GM18499 (cell line): ENCODE data around the gene ZNF275.
"Not testable (repeated sequence)": the region's sequence is repeated elsewhere in the genome, so short reads cannot be mapped to it uniquely, and the experiment has no call there.

Source experiments
- ATAC-seq: cut with Tn5 transposase; IDR thresholded peaks from one replicate; pipeline ENCODE4 v1.9.1; 2021; ENCODE audit warnings: moderate number of reproducible peaks; ENCODE audit not compliant: insufficient read depth, unreplicated experiment

ZNF275 gene

DNA sequence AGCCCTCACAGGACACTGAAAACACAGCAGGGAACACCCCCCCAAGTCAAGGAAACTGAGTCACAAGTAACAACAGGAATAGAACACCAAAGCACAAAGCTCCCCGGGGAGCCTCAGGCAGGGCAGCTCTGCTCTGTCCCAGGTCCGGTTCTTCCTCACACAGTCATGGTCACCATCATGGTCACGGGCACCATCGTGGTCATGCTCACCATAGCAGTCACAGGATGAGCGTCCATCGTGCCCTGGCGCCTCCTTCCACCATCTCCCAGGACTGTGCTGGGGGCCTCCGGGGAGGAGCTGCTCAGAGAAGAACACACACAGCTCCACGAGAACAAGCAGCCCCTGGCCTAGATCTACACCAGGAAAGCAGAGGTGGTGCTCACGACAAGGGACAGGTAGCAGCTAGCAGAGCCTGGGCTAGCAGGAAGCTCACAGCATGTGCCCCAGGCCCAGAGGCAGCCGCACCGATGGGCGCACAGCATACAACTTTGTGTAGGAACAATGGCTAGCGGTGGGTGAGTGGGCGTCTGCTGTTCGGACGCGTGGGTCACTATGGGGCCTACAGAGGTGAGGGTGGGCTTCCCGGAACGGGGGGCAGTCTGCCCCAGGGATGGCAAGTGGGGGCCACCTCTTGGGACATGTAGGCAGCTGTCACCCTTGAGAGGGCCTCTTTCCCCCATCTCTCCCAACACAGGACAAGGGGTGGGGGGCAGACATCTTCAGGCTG lies 15.8 kb upstream of the ZNF275 start:
- no peak for ATAC-seq

DNA sequence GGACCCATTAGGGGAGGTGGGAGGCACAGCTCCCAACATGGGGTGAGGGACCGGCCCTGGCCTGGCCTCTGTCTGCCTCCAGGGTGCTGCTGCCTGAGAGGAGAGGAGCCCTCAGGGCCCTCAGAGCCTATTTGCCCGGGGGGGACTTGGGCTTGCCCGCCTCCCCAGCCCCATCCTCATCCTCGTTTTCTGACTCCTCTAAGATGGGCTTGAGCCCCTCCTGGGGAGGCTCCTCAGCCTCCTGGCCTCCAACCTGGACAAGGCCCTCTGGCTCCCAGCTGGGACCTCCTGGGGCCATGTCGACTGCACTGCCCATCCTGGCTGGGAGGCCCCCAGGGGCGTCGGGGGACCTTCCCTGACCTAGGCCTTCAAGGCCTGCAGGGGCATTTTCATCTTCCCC lies 15.1 kb upstream of the ZNF275 start:
- no peak for ATAC-seq

DNA sequence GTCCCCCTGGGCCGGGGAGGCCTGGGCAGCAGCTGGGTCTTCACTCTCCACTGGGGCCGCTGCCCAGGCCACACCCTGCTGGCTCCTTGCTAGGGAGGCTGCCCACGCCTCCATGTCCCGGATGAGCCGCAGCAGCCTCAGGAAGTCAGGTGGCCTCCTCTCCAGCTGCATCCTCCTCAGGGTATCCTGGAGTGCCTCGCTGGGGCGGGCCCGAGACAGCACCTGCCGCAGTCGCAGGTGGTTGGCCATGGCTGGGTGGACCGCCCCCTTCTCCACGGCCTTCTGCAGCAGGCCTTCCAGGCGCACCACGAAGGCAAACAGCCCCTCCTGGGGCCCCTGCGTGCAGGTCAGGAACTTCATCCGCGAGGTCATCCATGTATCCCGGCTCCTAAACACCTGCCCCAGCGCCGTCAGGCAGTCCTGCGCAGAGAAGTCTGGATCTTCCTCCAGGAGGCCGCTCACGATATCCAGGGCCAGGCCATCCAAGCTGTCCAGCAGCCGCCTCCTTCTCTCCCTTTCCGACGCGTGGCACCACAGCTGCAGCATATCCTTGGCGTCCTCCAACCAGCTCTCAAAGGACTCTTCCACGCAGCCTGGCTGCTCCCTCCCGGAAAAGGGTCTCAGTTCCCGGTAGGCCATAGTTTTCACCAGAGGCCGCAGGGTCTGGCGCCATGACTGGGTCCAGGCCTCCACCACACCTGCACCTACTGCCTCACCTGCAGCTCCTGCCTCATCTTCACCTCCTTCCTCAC lies 14.5 kb upstream of the ZNF275 start:
- ATAC-seq: no peak

DNA sequence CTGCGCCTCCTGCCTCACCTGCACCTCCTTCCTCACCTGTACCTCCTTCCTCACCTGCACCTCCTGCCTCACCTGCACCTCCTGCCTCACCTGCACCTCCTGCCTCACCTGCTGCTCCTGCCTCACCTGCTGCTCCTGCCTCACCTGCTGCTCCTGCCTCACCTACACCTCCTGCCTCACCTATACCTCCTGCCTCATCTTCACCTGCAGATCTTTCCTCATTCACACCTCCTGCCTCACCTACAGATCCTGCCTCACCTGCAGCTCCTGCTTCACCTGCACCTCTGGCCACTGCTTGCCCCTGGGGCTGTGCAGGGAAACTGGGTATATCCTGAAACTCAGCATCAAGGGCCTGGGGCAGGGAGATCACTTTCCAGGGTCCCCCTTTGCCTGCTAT lies 13.9 kb upstream of the ZNF275 start:
- ATAC-seq: not testable (repeated sequence)

DNA sequence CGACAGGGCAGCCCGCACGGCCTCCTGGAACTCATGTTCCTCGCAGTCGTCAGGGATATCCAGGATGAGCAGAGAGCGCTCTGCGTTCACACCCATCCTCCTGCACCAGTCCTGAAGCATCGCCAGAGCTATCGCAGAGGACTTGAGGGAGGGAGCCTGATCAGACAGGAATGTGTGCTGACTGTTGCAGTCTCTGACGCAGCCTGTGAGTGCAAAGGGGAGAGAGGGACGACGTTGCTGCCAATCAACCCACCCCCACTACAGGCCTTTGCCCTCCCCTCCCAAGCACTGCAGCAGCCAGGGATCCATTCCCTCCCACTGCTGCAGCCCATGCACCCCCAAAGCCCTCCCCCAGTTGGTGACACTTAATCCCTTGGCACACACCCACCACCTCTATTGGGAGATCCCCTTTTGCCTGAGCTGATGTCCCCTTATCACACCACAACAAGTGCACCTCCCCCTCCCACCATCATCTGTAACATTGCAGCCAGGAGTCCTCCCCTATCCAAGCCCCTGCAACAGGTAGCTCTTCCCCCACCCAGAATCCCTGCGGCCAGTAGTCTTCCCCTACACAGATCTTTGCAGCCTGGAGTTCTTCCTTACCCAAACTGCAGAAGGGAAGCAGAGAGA lies 13.3 kb upstream of the ZNF275 start:
- ATAC-seq: no peak

DNA sequence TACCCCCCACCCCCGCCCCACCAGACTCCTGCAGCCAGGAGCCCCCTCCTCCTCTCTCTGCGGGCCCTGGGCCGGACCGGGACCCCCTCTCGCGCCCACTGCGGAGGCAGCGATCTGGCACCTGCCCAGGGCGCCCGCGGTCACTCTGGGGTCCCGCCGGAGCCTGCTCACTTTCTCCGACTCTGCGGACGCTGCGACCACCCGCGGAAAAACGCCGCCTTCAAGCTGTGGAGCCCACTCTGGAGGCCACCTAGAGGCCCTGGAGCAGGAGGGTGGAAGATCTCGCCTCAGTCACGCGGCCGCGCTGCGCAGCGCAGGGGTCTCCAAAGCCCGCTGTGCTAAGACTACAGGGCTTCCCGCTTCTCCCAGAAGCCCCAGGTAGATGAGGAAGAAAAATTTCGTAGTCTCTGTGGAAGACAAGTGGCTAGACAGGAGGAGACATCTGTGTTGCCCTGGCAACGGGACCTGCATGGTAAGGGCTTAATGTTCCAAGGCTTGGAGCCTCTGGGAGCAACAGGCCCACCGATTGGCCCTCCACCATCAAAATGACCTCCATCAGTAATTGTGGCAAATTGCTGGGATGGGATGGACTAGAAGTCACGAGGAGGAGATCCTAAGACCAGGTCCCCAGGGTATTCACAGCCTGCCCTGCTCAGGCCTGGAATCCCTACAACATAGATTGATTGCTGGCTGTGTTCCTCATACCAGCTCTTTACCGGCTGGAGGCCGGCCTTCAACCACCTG lies 12.4 kb upstream of the ZNF275 start, which contains the start of gene PNMA6F:
Gene PNMA6F, minus strand, starts transcription at position 387 of the 744 bp plus-strand sequence. CDS start 1,093 bp downstream, outside the sequence.
- no peak for ATAC-seq

DNA sequence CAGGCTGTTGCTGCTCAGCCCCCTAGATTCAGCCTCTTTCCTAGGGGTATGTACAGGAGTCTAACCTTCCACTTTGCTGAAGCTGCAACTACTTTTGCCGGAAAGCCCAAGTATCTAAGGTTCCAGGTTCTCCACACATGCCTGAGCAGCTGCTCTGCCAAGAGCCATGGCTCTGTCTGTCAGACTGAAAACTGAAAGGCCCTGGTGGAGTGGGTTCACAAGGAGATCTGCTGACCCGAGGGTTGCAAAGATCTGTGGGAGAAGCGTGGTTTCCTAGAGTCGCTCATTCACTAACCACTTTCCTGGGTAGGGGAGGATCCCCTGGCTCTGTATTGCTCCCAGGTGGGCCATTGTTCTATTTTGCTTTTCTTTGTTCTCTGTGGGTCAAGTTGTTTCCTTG lies 6.4 kb upstream of the ZNF275 start:
- no peak for ATAC-seq

DNA sequence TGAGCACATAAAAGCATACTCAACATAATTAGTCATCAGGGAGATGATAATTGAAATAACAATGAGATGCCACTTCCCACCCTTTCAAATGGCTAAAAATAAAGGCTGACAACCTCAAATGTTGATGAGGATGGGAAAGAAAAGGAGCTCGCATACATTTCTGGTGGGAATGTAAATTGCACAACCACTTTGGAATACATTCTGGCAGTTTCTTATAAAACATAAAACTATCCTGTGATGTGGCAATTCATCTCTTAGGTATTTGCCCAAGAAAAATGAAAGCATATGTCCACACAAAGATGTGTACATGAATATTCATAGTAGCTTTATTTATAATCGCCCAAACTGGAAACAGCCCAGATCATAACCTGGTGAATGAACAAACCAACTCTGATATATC lies 687 bp upstream of the ZNF275 start:
- ATAC-seq: no peak

DNA sequence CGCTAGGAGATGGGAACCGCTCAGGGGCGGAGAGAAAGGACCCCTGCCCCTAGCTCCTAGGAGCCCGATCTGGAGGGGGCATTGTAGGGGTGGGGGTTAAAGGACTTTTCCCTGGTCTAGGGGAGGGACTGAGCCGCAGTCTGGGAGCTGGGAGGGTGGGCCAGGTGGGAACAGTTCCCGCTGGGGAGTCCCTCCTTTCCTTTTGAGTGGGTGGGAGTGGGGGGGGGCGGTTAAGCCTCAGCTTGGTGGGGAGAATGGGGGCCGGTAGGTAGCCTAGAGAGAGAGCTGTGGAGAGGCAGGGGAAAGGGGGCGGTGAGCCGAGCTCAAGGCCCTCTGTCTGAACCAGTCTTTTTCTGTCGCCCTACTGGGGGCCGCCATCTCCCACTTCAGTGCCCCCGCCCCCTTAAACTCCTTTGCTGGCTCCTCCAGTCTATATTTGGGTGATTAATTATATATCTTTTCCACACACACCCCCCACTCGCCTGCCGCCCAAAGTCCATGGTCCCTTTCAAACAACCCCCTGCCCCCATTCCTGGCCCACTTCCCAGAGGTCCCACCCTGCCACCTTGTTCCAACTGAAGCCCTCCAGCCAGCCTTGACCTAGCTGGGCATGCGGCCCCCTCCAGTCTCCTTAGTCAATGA lies 822 bp downstream of the ZNF275 start:
- no peak for ATAC-seq

DNA sequence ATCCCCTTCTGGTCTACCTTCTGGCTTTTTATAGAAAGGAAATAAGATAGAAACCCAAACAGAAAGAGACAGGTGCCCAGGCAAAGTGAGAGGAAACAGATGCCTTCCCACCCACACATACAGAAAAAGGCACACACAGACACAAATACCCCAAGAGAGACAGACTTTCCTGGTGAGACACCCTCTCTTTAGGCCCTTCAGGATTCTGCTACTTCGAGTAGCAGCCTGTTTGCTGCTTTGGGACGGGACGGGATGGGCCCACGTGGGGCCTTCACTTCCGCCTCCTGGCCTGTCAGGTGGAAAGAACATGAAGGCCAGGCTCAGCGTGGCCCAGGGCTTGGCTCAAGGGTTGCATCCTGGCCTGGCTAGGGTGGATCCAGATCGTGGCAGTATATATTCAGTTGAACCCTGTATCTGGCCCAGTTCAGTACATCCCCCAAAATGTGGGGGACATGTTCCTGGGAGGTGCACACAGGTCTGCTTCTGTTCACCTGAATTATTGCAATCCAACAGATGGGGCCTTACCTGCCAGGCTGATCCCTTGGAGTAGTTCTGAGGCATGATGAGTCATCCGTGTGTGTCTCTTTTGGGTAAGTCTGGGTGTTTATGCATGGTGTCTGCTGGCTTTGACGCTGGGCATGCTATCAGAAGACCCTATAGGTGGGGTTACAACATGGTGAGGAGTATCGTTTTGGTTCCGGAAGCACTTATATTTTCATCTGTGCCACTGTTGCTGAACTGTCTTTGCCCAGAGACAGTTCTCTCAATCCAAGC lies 2.4 kb downstream of the ZNF275 start:
- no peak for ATAC-seq

DNA sequence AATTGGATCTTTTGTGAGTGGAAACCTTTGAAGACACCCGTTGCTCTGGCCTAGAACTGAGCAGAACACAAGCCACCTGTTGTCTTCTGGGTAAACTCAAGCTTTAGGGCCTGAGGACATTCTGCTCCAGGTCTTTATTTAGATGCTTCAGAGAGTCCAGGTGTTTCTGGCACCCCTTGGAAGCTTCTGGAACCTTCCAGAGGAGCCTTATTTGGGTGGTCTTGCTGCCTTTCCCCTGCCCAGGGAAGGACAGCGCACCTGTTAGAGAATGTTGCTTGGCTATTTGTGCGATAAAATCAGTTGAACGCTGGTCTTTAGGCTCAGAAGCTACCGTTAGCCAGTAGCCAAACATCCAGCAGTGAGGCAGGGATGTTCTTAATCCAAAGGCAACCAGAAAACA lies 3.0 kb downstream of the ZNF275 start:
- ATAC-seq: no peak

DNA sequence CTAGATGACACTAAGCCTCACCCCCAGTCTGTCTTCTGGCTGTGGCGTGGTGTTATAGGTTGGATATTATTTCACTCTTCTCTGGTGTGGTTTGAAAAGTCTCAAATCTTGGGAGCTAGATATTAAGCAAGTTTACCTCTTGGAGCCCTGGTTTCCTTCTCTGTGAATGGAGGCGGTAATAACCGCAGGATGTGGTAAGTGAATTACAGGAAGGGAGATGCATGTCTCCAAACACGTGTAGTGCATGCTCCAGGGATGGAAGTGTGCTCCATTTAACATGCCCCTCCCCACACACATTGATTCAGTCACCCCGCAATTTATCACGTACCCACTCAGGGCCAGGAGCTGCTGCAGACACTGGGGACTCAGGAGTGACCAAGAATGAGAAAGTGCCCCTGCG lies 4.9 kb downstream of the ZNF275 start:
- no peak for ATAC-seq

DNA sequence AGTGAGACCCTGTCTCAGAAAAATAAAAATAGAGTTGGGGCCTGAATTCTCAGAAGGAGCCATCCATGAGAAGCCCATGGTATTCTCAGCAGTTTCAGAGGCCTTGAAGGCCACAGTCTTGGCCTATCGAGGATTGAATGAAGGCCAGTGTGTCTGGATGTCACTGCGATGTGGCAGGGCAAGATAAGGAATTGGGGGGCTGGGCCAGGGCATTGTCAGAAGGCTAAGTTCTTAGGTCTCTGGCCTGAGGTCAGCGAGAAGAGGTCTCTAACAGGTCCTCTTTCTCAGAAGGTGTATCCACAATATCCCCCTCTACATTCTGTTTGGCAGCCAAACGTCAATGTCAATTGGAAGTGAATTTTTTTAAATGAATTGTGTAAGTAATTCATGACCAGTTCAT lies 5.7 kb downstream of the ZNF275 start:
- no peak for ATAC-seq

DNA sequence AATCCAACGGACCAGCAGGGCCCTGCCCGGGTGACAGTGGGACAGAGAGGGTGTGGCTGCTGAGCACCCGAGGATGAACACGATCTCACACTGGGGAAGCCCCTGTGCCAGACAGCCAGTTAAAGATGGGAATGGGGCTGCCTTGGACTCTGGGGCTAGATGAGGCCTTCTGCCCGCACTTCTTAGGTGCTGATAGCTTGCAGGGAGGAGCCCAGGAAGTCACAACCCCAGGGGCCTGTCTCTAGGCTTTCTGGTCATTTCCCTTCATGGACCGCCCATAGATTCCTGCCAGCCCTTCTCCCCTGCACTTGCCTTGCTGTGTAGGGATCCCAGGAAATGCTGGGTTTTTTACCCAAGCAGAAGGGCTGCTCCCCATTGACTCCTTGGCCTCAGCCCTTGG lies 6.2 kb downstream of the ZNF275 start:
- ATAC-seq: no peak

DNA sequence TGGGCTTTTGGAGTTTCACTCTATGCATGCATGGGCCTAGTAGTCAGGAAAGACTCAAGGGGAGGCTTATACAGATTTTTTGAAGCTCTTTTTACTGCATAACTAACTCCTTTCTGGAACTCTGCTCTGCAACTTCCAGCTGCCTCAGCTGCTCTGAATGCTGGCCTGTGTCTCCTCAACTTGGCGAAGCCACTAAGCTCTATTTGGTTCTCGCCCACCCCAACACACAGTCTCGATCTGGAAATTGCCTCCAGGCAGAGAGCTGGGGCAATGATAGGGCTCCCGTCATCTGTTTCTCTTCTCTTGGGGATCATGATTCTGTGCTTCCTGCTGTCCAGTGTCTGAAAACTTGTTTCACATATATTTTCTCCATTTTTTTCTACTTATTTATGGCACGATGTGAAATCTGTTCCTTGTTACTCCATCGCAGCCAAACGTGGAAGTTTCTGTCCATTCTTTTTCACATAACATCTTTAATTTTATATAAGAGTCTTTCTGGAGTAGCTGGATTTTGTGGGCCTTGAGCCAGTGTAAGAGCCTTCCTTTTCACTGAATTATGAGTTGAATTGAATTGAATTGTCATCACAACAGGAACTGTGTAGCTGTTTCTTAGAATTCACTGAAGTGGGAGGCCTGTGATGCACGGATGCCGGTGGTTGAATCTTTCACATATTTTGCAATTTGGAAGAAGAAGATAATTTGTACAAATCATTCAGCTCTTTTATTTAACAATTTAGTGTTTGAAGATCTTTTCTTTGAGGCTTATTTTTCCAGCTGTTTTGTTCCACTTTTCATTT lies 9.0 kb downstream of the ZNF275 start:
- ATAC-seq: no peak

DNA sequence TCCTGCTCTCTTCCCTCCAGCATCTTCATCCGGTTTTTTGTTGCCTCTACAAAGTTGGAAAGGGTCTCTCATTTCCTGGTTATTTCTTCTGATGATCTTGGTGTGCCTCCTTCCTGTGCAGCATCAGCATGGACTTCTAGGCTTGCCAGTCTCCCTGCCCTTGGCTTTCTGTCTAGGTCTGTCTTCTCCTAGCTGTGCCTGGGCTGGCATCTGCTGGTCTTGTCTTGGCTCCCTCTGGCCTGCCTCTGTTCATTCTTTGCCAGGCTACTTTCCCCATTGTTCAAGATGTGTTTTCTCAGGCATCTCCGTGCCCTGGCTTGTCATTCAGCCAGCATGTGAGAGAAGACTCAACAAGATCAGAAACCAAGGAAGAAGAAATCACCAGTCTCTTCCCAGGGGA lies 9.7 kb downstream of the ZNF275 start:
- ATAC-seq: no peak

DNA sequence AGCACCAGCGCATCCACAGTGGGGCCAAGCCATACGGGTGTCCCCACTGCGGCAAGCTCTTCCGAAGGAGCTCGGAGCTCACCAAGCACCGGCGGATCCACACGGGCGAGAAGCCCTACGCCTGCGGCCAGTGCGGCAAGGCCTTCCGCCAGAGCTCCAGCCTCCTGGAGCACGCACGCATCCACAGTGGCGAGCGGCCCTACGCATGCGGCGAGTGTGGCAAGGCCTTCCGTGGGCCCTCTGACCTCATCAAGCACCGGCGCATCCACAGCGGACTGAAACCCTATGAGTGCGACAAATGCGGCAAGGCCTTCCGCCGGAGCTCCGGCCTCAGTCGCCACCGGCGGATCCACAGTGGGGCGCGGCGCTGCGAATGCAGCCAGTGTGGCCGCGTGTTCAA lies 13.6 kb downstream of the ZNF275 start:
- ATAC-seq: no peak

DNA sequence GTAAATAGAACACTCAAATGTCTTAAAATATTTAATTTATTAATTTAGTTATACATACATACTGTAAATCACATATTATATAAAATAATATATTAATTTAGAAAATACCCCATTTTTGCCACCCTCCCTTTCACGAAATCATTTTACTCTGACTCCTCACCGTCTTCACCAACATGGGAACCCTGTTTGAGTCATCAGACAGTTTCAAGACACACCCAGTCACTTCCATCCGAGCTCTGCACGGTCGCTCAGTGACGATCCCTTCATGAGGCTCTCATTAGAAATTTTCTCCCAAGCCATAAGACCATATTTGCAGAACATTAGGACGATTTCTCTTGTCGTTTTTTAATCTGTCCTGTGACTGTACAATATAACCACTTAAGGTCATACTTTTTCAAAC lies 14.5 kb downstream of the ZNF275 start:
- no peak for ATAC-seq

DNA sequence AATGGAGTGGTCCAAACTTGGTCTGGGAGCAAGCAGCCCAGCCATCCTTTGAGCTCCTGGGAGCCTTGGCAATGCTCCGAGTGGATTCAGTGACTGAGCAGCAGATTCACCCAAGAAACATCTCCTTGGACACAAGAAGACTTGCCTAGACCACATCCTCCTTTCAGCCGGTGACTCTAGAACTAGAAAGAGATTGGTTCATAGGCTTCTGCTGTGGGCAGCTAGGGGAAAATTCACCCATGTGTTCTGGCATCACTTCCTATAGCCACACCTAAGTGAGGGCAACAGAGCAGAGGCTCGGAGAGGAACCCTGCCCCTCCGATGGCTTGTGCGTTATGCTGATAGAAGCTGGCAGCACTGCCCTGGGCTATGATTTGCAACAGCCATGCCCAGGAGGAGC lies 16.0 kb downstream of the ZNF275 start:
- ATAC-seq: no peak
